Stimulated activated naive CD4-positive, alpha-beta T cell treated with Interleukin-2 at 50 U/mL for 16 hours (primary cell): ENCODE measurements around the gene MAML3.
A peak's percentile ranks its signal among the peaks of the same experiment; 100 is the strongest.

ENCODE experiments used
- DNase-seq: peaks from one replicate; lab custom pipeline; 2025; lab: John Stamatoyannopoulos, UW

MAML3 gene

DNA sequence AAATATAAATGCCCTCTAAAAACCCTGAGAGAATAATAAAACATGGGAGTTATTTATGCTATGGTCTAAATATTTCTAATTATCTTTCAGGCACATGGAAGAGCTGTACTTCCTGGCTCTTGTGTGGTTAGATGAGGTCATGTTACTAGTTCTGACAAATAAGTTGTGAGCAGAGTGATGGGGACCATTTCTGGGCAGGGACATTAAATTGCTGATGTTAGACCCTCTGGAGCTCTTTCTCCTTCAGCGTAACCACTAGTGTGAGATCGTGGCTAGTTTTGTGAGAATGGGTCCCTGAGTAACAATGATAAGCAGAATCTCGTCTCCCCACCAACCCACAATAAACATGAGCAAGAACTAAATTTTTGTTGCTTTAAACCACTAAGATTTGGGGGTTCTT, 108.0 kb downstream of the MAML3 start:
- DNase-seq, result no peak

GRCh38 chr4:140044337-140044902, 109.6 kb downstream of the MAML3 start:
- no peak for DNase-seq

DNA sequence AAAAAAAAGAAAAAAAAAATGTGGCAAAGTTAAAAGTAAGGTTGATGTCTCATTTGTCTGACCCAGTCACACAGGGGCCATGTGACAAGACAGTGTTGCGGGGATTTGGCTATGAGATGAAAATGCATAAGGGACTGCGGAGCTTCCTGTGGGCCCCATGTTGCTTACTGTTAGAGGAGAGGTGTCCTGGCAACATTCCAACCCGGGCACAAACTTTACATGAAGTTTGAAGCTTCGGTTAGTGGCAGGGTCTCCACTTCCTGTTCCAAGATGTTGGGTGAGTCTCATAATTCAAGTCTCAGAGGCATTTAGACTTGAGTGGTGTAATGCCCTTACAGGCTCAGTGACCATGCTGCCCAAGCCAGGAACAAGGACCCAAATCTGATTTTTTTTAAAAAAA, 111.3 kb downstream of the MAML3 start:
- DNase-seq, result no peak

DNA sequence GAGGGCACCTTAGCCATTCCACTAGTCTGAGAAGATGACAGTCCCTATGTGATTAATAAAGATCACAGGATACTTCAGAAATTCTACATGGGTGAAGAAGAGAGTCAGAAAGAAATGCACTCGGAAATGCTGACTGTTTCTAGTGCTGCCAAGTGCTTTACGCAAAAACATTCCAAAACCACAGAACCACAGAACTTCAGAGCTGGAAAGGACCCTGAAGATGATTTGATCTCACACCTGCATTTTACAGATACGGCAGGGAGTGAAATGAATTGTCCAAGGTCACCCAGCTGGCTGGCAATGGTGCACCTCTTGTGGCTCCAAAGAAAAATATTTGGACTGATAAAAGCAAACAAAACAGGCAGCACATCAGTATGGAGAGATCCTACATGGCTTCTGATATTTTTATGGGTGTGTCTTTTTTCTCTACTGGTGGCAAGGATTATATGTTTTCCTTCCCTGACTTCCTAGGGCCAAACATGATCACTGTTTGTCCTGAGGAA, 115.9 kb downstream of the MAML3 start:
- DNase-seq, result no peak

DNA sequence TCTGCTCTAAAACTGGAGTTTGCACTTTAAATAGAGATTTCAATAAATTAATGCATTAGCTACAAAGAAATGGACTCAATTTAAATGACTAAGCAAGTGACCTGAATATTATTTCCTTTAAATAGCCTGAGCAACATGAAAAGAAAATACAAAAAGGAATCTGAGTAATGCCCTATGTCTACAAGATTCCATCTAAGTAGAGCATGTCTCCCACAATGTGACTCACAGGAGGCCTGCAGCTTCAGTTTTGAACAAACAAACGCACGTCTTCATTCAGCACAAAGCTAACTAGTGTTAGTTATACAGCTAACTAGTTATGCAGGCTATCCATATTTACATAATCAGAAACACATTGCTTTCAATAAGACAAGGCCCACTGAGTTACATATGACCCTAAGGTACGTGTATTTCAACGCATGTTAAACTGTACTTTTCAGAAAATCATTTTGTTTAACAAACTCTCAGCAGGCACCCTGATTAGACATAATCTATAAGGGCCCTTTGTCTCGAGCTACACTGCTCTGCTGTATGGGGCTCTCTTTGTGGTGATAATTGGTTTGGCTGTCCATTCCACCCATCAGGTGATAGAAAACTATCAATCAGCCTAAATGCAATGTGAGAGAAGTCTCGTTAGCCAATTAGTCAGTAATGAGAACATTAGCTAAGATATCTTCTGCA, 116.5 kb downstream of the MAML3 start:
- DNase-seq, result no peak

GRCh38 chr4:140031706-140032105, 122.3 kb downstream of the MAML3 start:
- DNase-seq, result no peak

GRCh38 chr4:140031061-140031460, 122.9 kb downstream of the MAML3 start:
- DNase-seq, result no peak

GRCh38 chr4:140028676-140029517, 125.1 kb downstream of the MAML3 start:
- no peak for DNase-seq

- DNase-seq, result no peak
These were observed 125.9 kb downstream of the MAML3 start for GRCh38 chr4:140028101-140028500.

GRCh38 chr4:140027101-140027500, 126.9 kb downstream of the MAML3 start:
- no peak for DNase-seq

DNA sequence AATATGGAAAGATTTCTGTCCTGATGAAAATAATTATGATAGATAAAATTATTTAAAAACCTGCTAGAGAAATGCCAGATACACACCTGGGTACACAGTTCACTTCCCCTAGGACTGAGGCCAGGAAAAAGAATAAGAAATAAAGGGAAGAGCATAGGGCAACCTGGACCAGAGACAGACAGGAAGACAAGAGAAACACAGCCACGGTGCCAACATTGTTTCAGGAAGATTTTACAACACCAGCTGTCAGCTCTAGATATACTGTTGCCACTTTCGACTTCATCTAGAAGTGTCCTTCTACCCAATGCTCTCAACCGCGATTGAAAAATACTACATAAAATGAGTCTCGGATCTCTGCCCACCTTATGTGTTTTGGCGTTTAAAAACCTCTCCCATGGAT, 128.5 kb downstream of the MAML3 start:
- no peak for DNase-seq

DNA sequence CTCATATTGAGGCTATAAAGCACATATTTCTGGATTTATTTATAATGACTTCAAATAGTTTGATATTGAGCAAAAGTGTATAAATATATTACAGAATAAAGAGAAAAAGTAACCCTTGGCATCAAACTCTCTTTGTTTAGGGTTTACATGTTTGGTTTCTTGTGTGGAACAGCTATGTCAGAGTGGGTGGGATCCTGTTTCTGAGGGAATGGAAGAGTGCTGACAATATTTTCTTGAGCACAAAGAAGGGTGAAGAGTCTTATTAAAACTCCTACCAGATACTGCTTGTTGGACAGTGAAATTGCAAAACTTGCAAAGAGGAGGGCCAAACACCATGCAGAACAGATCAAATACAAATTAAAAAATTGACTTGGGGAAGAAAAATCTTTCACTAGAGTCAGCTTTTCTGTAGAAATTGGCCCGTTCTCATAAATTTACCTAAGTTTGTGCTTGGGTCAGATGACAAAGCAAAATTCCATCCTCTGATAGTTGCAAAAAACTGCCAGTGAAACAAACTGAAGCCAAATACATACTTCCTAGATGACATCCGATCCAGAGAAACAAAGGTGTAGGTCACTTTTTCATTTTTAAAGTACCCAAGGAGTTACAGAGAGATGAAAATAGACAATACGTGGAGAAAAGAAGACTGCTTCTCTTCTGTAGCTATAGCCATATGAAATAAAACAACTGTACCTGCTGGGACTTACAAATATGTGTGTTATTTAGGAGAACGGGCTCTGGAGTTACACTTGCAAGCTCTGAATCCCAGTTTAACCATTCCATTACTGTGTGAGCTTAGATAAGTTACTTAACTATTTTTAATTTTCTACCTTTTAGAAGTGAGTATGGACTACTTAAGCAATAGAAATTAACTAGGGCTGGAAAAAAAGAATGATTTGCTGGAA, 133.3 kb downstream of the MAML3 start:
- no peak for DNase-seq

- DNase-seq, result no peak
These were observed 134.2 kb downstream of the MAML3 start for GRCh38 chr4:140019619-140020347.

DNA sequence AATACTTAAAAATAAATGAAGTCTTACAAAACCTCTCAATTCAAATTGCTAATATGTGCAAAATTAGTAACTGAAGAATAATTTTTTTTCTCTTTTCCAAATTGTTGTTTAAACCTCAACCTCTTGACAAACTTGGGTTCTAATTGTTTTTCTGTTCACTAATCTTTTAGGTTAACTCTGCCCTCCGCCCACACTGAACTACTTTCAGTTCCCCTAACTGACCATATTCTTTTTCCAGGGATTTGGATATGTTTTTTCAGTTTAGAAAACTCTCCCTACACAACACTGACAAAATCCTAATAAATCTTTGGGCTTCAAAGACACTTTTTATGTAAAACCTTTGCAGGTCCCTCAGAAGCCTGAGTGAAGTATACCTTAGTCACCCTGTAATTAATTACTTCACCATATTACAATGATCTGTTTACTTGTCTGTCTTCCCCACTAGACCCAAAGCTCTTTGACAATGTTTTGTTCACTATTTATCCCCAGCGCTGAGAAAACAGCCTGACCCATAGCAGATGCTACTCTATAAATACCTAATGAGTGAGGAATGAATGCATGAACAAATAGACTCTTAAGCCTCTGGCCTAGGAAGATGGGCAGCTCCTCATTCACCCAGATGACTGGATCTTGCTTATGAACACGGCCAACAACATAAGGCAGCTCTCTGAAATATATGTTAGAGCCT, 134.9 kb downstream of the MAML3 start:
- no peak for DNase-seq

- no peak for DNase-seq
These were observed 139.7 kb downstream of the MAML3 start for GRCh38 chr4:140014284-140014683.

DNA sequence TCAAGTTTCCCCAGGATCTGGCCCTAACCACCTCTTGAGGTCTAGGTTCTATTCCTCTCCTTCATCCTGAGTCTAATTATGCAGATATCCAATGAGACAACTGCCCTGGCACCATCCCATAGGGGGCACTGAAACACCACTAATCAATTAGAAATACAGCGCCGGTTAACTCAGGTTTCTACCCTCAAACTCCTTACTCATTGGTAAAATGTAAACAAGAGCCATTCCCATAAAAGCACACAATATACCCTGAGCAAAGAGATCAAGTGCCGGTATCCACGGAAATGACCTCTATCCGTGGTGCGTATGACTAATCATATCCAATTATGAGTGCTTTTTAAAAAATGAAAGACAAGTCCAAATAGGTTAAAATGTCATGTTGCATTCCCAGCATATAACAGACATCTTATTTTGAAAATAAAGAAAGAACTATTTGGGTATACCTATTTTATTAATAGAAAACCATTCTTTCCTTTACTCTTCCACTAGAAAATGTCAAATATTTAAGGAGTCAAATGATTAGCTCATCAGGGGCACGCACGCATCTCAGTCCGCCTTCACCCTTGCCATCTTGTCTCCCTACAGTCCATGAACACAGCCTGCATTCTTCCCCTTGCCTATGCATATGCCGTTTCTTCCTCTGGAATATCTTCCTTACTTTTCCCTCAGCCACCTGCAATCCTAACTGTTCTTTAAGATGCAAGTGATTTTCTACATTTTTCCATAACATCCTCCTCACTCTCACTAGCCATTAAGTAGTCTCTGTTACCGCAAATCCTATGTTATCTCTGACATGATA, 141.1 kb downstream of the MAML3 start:
- peak; percentile 20 for DNase-seq

- DNase-seq, result no peak
These were observed 148.3 kb downstream of the MAML3 start for GRCh38 chr4:140005699-140006098.

- DNase-seq, result no peak
These were observed 148.9 kb downstream of the MAML3 start for GRCh38 chr4:140004922-140005627.

GRCh38 chr4:140004549-140004895, 149.5 kb downstream of the MAML3 start:
- no peak for DNase-seq
